GM23248 (cell line): ENCODE measurements around the gene ZMYND12. TPM values are rescaled to one million over a fixed set of nuclear protein-coding genes. Genes with fewer than 3 reads are reported as not detected.

Experiments used
- DNase-seq: peaks from one replicate; pipeline ENCODE4 v3.0.0-alpha.2; 2015
- H2AFZ ChIP-seq: fragments of 200-600 bp; sonication (generic); 2 replicates; pipeline ENCODE4 v1.6.1; 2016; ENCODE audit warnings: antibody characterized with exemption
- H3F3A ChIP-seq: fragments of 200-600 bp; sonication (generic); 2 replicates; pipeline ENCODE4 v1.6.1; 2016; ENCODE audit warnings: mild to moderate bottlenecking, antibody characterized with exemption, mixed run types; ENCODE audit not compliant: insufficient read depth
- H3K27ac ChIP-seq: fragments of 200-600 bp; sonication (generic); 2 replicates; pipeline ENCODE4 v1.5.1; 2016; ENCODE audit warnings: mild to moderate bottlenecking
- H3K27me3 ChIP-seq: fragments of 200-600 bp; sonication (generic); replicated peaks from 2 replicates; pipeline ENCODE4 v1.6.1; 2016; ENCODE audit warnings: mild to moderate bottlenecking; ENCODE audit not compliant: insufficient read depth
- H3K36me3 ChIP-seq: fragments of 200-600 bp; sonication (generic); 2 replicates; pipeline ENCODE4 v1.6.1; 2016; ENCODE audit warnings: low read depth, mild to moderate bottlenecking
- H3K4me1 ChIP-seq: fragments of 200-600 bp; sonication (generic); 2 replicates; pipeline ENCODE4 v1.6.1; 2016; ENCODE audit warnings: mild to moderate bottlenecking; ENCODE audit not compliant: insufficient read depth
- H3K4me2 ChIP-seq: fragments of 200-600 bp; sonication (generic); one replicate; pipeline ENCODE4 v1.6.1; 2016; ENCODE audit warnings: mild to moderate bottlenecking; ENCODE audit not compliant: unreplicated experiment
- H3K4me3 ChIP-seq: fragments of 200-600 bp; sonication (generic); 2 replicates; pipeline ENCODE4 v1.5.1; 2016; ENCODE audit warnings: mild to moderate bottlenecking
- H3K79me2 ChIP-seq: fragments of 200-600 bp; sonication (generic); 2 replicates; pipeline ENCODE4 v1.6.1; 2016; ENCODE audit warnings: mild to moderate bottlenecking; ENCODE audit not compliant: insufficient read depth
- H3K9ac ChIP-seq: fragments of 200-600 bp; sonication (generic); 2 replicates; pipeline ENCODE4 v1.6.1; 2016; ENCODE audit warnings: mild to moderate bottlenecking
- H3K9me2 ChIP-seq: fragments of 200-600 bp; sonication (generic); 2 replicates; pipeline ENCODE4 v1.6.1; 2016; ENCODE audit warnings: mixed run types, mild to moderate bottlenecking, moderate library complexity; ENCODE audit not compliant: insufficient read depth
- H3K9me3 ChIP-seq: fragments of 200-600 bp; sonication (generic); one replicate; pipeline ENCODE4 v1.6.1; 2017; ENCODE audit warnings: low read depth
- H4K20me1 ChIP-seq: fragments of 200-600 bp; sonication (generic); 2 replicates; pipeline ENCODE4 v1.6.0; 2016; ENCODE audit not compliant: insufficient read depth
- EZH2 ChIP-seq: fragments of 200-600 bp; sonication (generic); IDR thresholded peaks from 2 replicates; pipeline ENCODE4 v1.6.1; 2018; ENCODE audit warnings: antibody characterized with exemption, mild to moderate bottlenecking; ENCODE audit not compliant: insufficient read depth, poor library complexity, severe bottlenecking
- EZH2phosphoT487 ChIP-seq: fragments of 200-600 bp; sonication (generic); IDR thresholded peaks from 2 replicates; pipeline ENCODE4 v1.6.1; 2018; ENCODE audit warnings: antibody characterized with exemption, moderate library complexity, mild to moderate bottlenecking, low read depth; ENCODE audit not compliant: insufficient read depth
- WGBS, 2 experiments: methylation state at CpG; one replicate each; pipeline ENCODE4 v1.1.6; 2015 to 2017; ENCODE audit warnings: low lambda C conversion rate in 2 of 2, low coverage in 1 of 2; ENCODE audit errors: missing lambda C conversion rate in 2 of 2; 5-methylcytosine and 5-hydroxymethylcytosine counted together
- in situ Hi-C: fragments of 300-500 bp; cut with MboI; formaldehyde crosslinking; loops from 2 replicates; pipeline ENCODE4 v1.15.0; 2020
- polyA plus RNA-seq: library from polyadenylated mRNA; unstranded; fragments of >200 nt; fragmentation: Nextera tagmentation; extraction: Ambion mirVana; gene quantifications from 2 replicates; pipeline ENCODE4 v1.2.1, GENCODE V29; 2016
- total RNA-seq: library from RNA; depleted of rRNA; stranded (reverse); fragments of >200 nt; shearing (Covaris generic); gene quantifications from 2 replicates; pipeline ENCODE4 v1.2.3, GENCODE V29; 2014

The ZMYND12 gene
- total and polyA plus RNA-seq, 2 experiments from 2014 or later = 0.68 to 3.2 TPM

- in situ Hi-C loops = no loop called here
- Histone ChIP-seq H3K79me2 (peaks cover 15% of the 10 kb centered on the region), H3K36me3 (peaks cover 6% of the 10 kb centered on the region; the same call in 1 of the 2 replicates), H3K4me3 (no peak overlapping the region), H3K4me2 (no peak overlapping the region), H4K20me1 (no peaks in the 10 kb centered on the region), H3K9ac (no peak overlapping the region), H3K4me1 (peaks cover 10% of the 10 kb centered on the region), H3K9me3 (no peaks in the 10 kb centered on the region), H3K9me2 (no peaks in the 10 kb centered on the region), H3F3A (0 out of 2 replicates have a peak, but pooled peaks cover 2% of the 10 kb centered on the region), H3K27ac (no peak overlapping the region), H2AFZ (no peak overlapping the region), H3K27me3 (no peaks in the 10 kb centered on the region)
- TF ChIP-seq EZH2phosphoT487 (no peak), EZH2 (no peak)
- DNase-seq = no peak
- WGBS, 2 experiments = 94 to 97% methylated on average over 5 of the region's 5 CpGs
These were observed 1.4 kb downstream of the ZMYND12 start for GRCh38 chr1:42454403-42454802.

GRCh38 chr1:42453386-42453785 is 2.4 kb downstream of the ZMYND12 start:
- Histone ChIP-seq H3F3A (no peaks in the 10 kb centered on the region), H3K4me1 (peaks cover 10% of the 10 kb centered on the region), H3K9me3 (no peaks in the 10 kb centered on the region), H2AFZ (no peak overlapping the region), H3K27me3 (no peaks in the 10 kb centered on the region), H3K9ac (no peak overlapping the region), H4K20me1 (no peaks in the 10 kb centered on the region), H3K4me2 (no peak overlapping the region), H3K27ac (no peak overlapping the region), H3K79me2 (peaks cover 14% of the 10 kb centered on the region), H3K9me2 (no peaks in the 10 kb centered on the region), H3K4me3 (no peak overlapping the region), H3K36me3 (peaks cover 1% of the 10 kb centered on the region; the same call in 1 of the 2 replicates)
- TF ChIP-seq EZH2 (no peak), EZH2phosphoT487 (no peak)
- 78 to 86% methylated on average over 4 of the region's 4 CpGs for WGBS, 2 experiments
- in situ Hi-C loops = no loop called here
- no peak for DNase-seq

GRCh38 chr1:42450061-42450460 is 5.8 kb downstream of the ZMYND12 start:
- TF ChIP-seq EZH2 (no peak), EZH2phosphoT487 (no peak)
- DNase-seq = no peak
- Histone ChIP-seq H3K9me3 (no peaks in the 10 kb centered on the region), H3K27me3 (no peaks in the 10 kb centered on the region), H3K27ac (no peak overlapping the region), H3K4me2 (no peak overlapping the region), H3K79me2 (no peaks in the 10 kb centered on the region), H3K4me1 (no peaks in the 10 kb centered on the region), H2AFZ (no peak overlapping the region), H3K36me3 (no peaks in the 10 kb centered on the region), H3K9me2 (no peaks in the 10 kb centered on the region), H3K4me3 (no peak overlapping the region), H3F3A (no peaks in the 10 kb centered on the region), H3K9ac (no peak overlapping the region), H4K20me1 (no peaks in the 10 kb centered on the region)
- WGBS, 2 experiments = 44 to 61% methylated on average over 1 of the region's 1 CpG
- in situ Hi-C loops = no loop called here

GRCh38 chr1:42449256-42449655 is 6.6 kb downstream of the ZMYND12 start:
- Histone ChIP-seq H3K9me2 (no peaks in the 10 kb centered on the region), H3K79me2 (no peaks in the 10 kb centered on the region), H3K9ac (no peak overlapping the region), H3K4me2 (no peak overlapping the region), H3F3A (no peaks in the 10 kb centered on the region), H3K27me3 (no peaks in the 10 kb centered on the region), H4K20me1 (no peaks in the 10 kb centered on the region), H3K27ac (no peak overlapping the region), H3K9me3 (no peaks in the 10 kb centered on the region), H2AFZ (no peak overlapping the region), H3K36me3 (no peaks in the 10 kb centered on the region), H3K4me1 (no peaks in the 10 kb centered on the region), H3K4me3 (no peak overlapping the region)
- no peak for DNase-seq
- in situ Hi-C loops = no loop called here
- no peak for TF ChIP-seq EZH2
- no peak for TF ChIP-seq EZH2phosphoT487

GRCh38 chr1:42442662-42443061 is 13.2 kb downstream of the ZMYND12 start:
- H3K36me3 ChIP-seq = no peaks in the 10 kb centered on the region
- DNase-seq = no peak
- no peak overlapping the region for H3K27ac ChIP-seq
- H2AFZ ChIP-seq = no peak overlapping the region
- no peak overlapping the region for H3K4me2 ChIP-seq
- H3K9ac ChIP-seq = no peak overlapping the region
- no peak for TF ChIP-seq EZH2phosphoT487
- TF ChIP-seq EZH2 = no peak
- H3K27me3 ChIP-seq = no peaks in the 10 kb centered on the region
- WGBS, 2 experiments = 32 to 37% methylated on average over 2 of the region's 2 CpGs
- H4K20me1 ChIP-seq = no peaks in the 10 kb centered on the region
- no peaks in the 10 kb centered on the region for H3K79me2 ChIP-seq
- H3K9me2 ChIP-seq = no peaks in the 10 kb centered on the region
- H3K4me3 ChIP-seq = no peak overlapping the region
- in situ Hi-C loops = no loop called here
- no peaks in the 10 kb centered on the region for H3K9me3 ChIP-seq
- 0 out of 2 replicates have a peak, but pooled peaks cover 3% of the 10 kb centered on the region for H3K4me1 ChIP-seq
- H3F3A ChIP-seq = peaks cover 12% of the 10 kb centered on the region
